GOT3 (cell line): ENCODE results near the gene OR4D9.
"Not testable (repeated sequence)": the region's sequence is repeated elsewhere in the genome, so short reads cannot be mapped to it uniquely, and the experiment has no call there.

ENCODE experiments used
- DNase-seq: peaks from one replicate; lab custom pipeline; 2025; ENCODE audit warnings: mixed read lengths; lab: John Stamatoyannopoulos, UW

Gene OR4D9

DNA sequence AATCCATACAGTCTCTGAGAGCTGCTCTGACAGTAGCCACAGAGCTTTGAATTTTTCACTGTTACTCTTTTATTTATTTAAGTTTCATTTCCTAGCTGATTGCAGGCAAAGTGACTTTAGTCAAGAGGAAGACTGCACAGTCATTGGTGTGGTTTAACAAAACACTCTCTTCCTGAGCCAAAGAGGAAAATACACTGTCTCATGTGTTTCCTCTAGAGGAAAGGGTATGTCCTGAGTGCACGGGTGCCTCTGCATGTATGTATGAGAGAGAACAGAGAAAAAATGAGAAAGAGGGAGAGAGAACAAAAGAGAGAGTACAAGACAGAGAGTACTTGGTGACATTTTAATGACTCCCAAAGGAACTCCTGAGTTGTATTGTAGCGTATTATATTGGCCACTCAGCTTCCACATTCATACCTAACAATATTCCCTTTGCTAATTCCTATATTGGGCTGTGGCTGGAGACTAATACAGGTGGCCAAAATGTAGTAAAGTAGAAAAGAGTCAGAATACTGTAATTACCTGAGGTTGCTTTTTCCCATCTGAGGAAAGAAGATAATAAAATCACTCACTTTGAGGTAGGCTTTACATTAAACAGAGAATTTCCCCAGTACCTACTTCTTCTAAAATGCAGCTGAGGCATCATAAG lies at the start of gene OR4D9:
OR4D9 (plus strand) TSS at position 599 of the 649 bp plus-strand sequence. CDS start 3,374 bp downstream, outside the sequence.
- DNase-seq, result no peak

DNA sequence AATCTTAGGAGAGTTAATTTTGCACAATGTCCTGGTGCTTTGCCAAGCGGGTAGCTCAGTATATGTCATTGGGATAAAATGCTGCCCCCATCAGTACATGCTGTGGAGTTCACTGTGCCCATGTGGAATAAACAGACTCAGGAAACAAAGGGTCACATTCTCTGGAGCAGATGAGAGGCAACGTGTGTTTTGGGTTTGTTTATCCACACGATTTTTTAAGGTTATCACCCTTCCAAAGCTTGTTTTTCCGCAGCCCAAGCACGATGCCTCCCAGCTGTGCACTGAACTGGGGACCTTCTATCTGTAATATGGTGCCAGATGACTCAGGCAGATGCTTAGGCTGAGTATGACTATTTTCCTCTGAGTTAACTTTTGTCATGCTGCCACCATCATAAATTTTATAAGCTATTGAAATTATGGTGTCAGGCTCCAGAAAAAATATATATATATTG lies 48.1 kb upstream of the OR4D9 start:
- no peak for DNase-seq

DNA sequence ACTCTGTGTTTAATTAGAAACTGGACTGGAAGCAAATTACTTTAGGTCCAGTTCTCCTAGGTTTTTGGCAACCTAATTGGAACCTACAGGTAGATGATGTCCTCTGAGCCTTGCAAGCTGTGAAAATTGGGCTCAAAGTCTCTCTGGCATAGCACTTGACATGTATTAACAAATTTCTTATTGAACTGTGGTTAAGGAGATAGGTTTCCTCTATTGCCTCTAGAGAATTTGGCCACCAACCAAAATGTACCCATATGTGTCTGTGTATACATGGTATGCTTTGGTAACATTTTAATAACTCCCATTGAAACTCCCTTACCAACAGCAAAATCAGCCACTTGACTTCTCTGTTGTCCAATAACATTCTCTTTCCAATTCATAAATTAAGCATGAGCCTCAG lies 38.3 kb upstream of the OR4D9 start, which contains the start of gene OR4D10:
OR4D10 (plus strand) TSS at position 301 of the 400 bp plus-strand sequence. CDS start 4,115 bp downstream, outside the sequence.
- no peak for DNase-seq

DNA sequence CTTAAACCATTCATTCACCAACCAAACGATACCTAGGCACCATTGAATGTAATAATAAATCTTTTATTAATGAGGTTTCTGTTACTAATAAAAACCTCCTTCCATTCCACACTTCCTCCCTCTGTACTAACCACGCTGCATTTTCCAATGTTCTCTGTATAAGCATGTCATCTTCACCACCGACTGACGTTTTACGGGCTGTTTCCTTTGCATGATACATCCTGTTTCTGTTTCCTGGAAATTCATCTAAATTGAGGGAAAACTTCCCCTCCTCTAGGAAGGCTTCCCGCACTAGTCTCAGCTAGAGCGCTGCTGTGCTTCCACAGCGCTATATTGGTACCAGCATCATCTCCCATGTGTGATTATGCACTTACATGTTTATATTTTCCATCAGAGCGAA lies 36.2 kb upstream of the OR4D9 start:
- DNase-seq, result no peak

DNA sequence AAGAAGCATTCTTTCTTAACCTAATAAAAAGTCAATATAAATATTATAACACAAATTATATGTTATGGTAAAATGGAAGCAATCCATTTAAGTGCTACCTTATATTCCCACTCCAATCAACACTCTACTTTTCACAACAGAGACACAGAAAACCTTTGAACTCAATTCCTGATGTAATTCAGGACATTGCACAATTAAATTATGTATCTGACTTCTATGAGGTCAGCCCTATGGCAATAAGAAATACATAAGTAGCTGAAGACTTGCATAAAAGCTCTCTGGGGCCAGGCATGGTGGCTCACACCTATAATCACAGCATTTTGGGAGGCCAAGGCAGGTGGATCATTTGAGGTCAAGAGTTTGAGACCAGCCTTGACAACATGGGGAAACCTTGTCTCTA lies 31.4 kb upstream of the OR4D9 start:
- DNase-seq, result no peak

DNA sequence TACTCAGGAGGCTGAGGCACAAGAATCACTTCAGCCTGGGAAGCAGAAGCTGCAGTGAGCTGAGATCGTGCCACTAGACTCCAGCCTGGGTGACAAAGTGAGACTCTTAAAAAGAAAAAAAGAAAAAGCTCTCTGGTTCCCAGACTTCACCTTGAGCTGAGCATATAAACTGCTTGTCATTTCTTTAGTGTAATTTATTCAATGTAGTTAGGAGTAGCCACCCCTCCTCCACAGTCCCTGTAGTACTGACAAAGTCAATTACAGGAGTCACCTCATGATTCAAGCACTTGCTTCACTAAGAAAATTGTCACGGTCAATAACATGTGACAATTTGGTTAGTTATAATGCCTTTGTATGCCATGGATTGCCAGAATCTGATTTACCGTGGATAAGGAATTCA lies 31.0 kb upstream of the OR4D9 start:
- no peak for DNase-seq

DNA sequence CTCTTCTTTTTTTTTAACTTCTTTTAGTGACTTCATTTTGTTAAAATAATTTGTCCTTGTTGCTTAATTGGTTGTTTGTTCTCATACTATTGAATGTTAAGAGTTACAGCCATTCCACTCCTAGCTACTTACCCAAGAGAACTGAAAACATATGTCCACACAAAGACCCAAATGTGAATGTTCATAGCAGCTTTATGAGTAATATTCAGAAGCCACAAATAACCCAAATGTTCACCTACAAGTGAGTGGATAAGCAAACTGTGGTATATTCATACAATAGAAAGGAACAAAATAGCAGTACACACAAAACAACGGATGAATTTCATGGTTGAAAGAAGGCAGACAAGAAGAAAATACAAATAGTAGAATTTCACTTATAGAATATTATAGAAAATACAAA lies 9.4 kb upstream of the OR4D9 start:
- DNase-seq, result no peak

DNA sequence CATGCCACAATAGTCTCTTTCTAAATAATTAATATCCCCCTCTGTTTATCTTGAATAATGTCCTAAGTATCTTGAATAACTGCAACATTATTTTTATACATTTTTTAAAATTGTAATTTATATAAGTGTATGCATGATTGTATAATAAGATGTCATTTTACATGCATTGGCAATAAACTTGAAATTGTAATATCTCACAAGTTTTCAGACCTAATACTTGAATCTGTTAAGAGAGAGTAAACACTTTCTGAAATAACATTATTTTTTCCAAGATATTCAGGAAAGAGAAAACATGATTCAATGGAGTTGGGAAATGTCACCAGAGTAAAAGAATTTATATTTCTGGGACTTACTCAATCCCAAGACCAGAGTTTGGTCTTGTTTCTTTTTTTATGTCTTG lies 8.1 kb upstream of the OR4D9 start, which contains the start of gene OR4D11:
OR4D11 (plus strand) TSS at position 301 of the 400 bp plus-strand sequence; CDS start at position 301, 0 bp downstream.
- no peak for DNase-seq

DNA sequence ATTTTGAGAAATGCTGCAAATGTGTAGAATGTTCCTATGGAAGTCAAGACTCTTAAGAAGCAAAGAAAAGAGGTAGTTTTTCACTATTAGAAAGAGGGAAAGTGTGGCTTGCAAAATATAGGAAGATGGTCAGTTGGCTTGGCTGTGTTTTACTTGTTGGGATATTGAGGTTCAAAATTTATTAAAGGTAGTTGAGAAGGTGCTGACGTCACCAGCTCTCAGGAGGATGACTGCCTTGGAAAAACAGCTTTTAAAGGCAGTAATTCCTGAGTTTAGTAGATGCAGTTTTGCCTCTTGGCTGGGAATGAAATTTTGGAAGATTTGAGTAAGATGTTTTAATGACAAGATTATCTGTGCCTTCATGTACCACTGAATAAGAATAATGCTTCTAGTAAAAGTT lies 336 bp downstream of the OR4D9 start:
- no peak for DNase-seq

DNA sequence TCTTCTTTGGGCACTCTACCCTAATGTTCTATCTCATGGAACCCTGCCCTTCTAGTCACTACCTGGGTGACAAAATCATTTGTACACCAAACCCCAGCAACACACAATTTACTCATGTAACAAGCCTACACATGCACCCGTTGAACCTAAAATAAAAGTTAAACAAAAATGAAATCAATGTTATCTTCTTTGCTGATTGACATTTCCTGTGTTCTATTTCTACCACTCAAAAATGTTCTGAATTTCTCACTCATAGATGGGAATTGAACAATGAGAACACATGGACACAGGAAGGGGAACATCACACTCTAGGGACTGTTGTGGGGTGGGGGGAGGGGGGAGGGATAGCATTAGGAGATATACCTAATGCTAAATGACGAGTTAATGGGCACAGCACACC lies 8.8 kb downstream of the OR4D9 start:
- not testable (repeated sequence) for DNase-seq

DNA sequence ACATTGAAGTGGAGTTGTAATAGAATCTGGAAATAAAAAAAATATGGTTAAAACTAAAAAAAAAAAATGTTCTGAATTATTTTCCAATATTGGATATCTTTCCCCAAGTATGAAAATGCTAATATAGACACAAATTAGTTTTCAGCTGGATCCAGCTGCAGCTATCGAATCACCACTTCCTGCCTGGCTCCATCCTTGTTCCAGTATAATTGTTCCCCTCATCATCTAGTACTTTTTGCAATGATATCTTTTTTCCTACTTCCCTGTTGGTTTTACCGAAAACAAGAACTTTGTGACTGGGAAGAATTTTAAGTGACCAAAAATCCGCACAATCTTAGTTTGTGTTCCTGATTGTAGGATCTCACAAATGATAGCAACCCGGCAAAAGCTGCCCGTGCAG lies 9.4 kb downstream of the OR4D9 start:
- no peak for DNase-seq

DNA sequence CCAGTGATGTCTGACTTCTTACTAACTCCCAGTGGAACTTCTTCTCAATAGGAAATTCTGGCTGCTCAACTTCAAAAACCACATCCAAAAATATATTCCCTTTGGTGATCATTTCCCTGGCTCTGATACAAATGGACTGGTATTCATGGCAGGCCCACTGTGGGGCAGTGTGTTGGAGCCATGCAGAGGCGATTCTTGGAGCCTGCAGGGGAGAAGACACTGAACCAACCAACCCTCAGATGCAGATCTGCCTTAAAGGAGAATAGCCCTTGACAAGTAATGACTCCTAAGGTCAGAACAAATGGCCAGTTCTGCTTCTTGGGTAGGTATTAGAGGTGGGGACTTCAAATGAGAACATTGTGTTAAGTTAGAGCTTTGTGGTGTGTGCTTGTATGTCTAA lies 12.2 kb downstream of the OR4D9 start:
- no peak for DNase-seq

DNA sequence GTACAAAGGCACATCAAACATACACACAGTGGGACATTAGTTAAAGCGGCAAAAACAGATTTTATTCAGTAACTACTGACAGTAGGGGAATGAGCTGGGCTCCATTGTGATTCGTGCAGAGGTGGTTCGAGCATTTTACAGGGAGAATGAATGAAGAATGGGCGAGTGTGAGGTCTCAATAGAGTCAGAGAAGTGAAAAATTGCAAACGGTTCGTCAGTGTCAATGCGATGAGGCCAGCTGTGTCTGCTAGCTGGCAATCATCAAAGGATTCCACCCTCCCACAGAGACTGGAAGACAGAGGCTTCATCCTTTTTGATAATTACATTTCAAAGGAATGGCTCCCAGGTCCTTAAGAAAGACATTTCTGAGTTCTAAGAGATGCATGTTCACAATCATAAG lies 17.4 kb downstream of the OR4D9 start:
- no peak for DNase-seq

DNA sequence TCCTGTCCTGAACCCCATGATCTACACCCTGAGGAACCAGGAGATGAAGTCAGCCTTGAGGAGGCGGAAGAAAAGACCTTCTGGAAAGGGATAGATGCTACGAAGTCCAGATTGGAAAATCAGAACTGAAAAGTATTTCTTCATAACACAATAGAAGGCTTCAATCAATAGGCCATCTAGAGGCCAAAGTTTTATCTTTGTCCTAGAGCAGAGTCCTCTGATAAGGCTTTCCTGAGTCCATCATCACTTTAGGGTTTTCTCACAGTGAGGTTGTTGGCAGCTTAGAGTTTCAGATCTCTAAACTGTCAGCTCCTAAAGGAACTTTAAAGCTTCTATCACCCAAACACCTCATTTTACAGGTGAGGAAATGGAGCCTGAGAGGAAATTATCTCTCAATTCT lies 21.3 kb downstream of the OR4D9 start:
- DNase-seq, result no peak

DNA sequence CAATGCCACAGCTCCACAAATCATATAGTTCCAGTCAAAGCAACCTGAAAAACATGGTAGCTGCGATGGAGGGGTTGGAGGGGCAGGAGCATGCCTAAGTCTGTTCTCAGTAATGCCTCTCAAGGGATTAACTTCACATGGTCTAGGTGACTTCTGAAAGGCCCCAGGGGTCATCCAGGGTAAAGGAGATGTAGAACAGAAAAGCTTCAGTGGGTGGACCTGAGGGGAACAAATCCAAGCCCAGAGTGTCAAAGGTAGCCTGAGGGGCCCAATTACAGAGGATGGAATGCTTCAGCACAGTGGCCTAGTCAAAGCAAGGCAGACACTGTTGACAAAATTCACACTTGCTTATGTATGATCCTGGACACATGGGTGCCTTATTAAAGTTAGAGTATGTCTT lies 23.3 kb downstream of the OR4D9 start:
- DNase-seq, result no peak

DNA sequence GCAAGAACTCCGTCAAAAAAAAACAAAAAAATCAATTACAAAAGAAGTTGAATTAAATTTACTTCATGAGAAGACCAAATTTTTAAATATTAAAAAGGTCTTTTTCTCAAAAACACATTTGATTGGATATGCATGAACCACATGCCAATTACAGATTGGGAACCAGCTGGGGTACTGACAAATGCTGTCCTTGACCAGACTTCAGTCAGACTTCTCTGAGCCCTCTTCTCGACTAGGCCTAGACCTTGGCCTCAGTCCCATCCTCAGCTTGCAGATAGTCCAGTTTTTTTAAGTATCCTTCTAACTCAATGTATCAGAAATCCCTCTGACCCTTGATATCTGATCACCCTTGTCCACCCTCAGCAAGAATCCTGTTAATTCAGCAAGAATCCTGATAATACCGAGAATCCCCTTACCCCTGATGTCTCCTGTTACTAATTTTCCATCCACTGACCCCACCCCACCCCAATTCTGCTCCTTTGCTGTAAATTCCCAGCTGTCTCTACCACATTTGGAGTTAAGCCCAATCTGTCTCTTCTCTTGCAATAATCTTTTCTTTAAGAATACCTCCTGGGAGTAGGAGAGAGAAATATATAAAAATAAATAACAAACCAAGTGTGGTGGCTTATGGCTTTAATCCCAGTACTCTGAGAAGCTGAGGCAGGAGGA lies 30.9 kb downstream of the OR4D9 start:
- no peak for DNase-seq

DNA sequence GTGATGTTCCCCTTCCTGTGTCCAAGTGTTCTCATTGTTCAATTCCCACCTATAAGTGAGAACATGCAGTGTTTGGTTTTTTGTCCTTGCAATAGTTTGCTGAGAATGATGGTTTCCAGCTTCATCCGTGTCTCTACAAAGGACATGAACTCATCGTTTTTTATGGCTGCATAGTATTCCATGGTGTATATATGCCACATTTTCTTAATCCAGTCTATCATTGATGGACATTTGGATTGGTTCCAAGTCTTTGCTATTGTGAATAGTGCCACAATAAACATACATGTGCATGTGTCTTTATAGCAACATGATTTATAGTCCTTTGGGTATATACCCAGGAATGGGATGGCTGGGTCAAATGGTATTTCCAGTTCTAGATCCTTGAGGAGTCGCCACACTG lies 32.4 kb downstream of the OR4D9 start:
- DNase-seq, result not testable (repeated sequence)

DNA sequence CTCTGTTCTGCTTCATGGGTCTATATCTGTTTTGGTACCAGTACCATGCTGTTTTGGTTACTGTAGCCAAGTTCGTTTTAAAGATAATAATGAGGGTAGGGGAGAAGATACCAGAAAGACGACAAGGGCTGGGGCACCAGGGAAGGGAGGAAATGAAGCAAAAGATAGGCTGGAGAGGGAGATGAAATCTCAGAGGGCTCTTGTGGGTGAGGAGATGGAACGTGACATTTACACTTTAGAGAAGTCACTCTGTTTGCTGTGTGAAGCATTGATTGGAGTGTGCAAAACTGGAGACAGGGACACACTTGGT lies 33.5 kb downstream of the OR4D9 start:
- DNase-seq, result no peak

DNA sequence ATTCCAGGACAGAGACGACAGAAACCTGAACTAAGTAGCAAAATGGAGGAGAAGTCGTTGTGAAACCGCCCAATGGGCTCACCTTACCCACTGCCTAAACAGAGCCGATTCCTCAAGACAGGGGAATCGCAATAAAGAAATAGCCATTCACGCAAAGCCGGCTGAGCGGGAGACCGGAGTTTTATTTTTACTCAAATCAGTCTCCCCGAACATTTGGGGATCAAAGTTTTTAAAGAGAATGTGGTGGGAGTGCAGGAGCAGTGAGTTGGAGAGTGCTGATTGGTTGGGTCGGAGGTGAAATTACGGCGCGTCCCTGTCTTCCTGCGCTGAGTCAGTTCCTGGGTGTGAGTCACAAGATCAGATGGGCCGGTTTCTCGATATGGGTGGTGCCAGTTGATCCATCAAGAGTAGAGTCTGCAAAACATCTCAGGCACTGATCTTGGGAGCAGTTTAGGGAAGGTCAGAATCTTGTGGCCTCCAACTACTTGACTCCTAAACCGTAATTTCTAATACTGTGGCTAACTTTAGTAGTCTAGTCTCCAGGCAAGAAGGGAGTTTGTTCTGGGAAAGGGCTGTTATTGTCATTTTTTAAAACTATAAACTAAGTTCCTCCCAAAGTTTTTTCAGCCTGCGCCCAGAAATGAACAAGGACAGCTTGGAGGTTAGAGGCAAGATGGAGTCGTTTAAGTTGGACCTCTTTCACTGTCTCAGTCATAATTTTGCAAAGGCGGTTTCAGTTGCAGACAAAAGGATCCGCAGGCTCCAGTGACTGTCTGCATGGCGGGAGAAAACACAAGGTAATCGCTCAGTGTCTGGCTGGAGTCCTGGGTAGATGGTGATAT lies 34.1 kb downstream of the OR4D9 start:
- DNase-seq, result no peak

DNA sequence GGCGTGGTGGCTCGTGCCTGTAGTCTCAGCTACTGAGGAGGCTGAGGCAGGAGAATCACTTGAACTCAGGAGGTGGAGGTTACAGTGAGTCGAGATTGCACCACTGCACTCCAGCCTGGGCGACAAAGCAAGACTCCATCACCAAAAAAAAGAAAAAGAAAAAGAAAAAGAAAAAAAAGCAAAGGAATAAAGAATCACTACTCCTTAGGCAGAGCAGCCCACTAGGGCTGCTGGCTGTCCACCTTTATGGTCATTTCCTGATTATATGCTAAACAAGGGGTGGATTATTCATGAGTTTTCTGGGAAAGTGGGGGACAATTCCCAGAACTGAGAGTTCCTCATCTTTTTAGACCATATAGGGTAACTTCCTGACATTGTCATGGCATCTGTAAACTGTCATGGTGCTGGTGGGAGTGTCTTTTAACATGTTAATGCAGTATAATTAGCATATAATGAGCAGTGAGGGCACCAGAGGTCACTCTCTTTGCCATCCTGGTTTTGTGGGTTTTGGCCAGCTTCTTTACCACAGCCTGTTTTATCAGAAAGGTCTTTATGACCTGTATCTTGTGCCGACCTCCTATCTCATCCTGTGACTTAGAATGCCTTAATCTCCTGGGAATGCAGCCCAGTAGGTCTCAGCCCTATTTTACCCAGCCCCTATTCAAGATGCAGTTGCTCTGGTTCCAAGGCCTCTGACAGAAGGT lies 36.4 kb downstream of the OR4D9 start:
- not testable (repeated sequence) for DNase-seq

DNA sequence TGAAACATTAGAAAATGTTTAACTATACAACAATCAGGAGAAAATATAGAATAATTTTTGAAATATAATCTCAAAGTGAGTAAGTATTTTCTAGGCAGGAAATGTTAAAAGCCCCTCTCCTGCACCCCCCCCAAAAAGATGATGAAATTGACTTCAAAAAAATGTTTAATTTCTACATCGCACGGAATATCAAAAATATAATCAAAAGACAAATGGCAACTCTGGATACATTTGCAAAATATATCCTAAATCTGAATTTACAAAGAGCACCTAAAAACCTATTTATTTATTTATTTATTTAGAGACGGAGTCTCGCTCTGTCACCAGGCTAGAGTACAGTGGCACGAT lies 36.9 kb downstream of the OR4D9 start:
- no peak for DNase-seq

DNA sequence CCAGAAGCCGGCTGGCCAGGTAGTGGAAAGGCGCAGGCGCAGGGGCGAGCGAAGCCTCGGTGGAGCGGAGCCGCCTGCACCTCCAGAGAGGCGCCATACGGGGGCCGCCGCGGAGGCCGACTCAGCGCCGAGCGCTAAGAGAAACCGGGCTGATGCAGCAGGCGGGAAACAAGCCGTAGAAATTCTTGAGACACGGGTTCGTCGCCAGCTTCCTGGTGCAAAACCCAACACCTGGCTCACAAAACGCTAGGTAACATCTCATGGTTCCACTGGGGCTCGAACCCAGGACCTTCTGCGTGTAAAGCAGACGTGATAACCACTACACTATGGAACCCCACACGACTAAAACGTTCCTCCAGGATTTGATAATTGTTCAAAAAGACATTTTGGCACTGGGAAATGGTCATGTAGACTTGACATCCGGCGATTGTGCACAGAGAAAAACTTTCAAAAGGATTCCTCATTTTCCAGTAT lies 39.1 kb downstream of the OR4D9 start:
- DNase-seq, result peak; percentile 82
